ENCODE results near the gene CELSR1.

DNA sequence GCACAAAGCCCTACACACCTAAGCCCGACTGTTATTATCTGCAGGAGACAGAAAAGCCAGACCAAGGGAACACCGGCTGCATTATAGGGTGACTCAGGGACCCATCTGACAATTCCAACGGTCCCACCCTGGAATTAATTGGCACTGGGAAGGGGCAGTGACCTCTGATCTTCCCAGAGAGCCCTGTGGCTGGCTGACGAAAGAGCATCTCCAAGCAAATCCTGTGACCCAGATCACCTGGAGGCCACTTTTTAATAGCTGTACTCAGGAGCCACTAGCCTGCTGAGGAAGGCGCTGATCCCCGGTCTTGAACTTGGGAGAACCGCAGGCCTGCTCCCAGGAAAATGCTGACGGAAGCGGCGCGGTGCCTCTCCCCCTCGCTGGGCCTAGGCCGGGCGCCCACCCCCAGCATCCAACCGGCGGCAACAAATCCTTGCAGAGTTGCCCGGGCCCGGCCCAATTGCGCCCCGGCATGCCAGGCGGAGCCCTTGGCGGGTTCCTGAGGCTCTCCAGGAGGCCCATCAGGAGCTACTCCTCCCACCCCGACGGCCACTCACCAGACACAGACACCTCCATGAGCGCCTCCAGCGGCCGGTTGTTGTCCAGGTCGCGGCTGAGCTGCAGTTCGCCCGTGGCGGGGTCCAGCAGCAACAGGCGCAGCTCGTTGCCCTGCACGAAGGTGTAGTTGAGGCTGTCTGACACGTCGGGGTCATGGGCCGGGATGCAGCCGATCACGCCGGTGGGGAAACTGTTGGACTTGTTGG, 4.2 kb downstream of the CELSR1 start:
- TF ChIP-seq, protein P1, sequence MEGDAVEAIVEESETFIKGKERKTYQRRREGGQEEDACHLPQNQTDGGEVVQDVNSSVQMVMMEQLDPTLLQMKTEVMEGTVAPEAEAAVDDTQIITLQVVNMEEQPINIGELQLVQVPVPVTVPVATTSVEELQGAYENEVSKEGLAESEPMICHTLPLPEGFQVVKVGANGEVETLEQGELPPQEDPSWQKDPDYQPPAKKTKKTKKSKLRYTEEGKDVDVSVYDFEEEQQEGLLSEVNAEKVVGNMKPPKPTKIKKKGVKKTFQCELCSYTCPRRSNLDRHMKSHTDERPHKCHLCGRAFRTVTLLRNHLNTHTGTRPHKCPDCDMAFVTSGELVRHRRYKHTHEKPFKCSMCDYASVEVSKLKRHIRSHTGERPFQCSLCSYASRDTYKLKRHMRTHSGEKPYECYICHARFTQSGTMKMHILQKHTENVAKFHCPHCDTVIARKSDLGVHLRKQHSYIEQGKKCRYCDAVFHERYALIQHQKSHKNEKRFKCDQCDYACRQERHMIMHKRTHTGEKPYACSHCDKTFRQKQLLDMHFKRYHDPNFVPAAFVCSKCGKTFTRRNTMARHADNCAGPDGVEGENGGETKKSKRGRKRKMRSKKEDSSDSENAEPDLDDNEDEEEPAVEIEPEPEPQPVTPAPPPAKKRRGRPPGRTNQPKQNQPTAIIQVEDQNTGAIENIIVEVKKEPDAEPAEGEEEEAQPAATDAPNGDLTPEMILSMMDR (conservative IDR thresholded peaks at IDR 0.05; ENCODE audit: low read length), result no peak
- TF ChIP-seq EZH2phosphoT487 (IDR thresholded peaks at IDR 0.05; ENCODE audit: borderline replicate concordance, low read depth, low read length), result no peak

All from OCI-LY7 (cell line).